Ovary (tissue), 9 donors: ENCODE data around the gene PHF2. TPM values are rescaled to one million over a fixed set of nuclear protein-coding genes. Genes with fewer than 3 reads are reported as not detected.
A peak's percentile ranks its signal among the peaks of the same experiment; 100 is the strongest.

Experiments
- DNase-seq, 5 donors: peaks; one replicate each; pipeline ENCODE4 v3.0.0-alpha.2; 2019 to 2020
- H3K27ac ChIP-seq, 2 donors: fragments of 200-600 bp; one replicate each; pipeline versions ENCODE4 v1.5.1 to v1.8.0; 2019 to 2022
- H3K27me3 ChIP-seq: fragments of 200-600 bp; one replicate; pipeline ENCODE4 v1.8.0; 2022
- H3K36me3 ChIP-seq: fragments of 200-600 bp; sonication (generic); one replicate; pipeline ENCODE4 v1.5.1; 2019
- H3K4me1 ChIP-seq: one replicate; pipeline ENCODE4 v1.8.1; 2013; ENCODE audit warnings: mild to moderate bottlenecking, moderate library complexity; ENCODE audit not compliant: insufficient read depth
- H3K4me3 ChIP-seq: fragments of 200-600 bp; sonication (generic); one replicate; pipeline ENCODE4 v1.5.1; 2017
- H3K9me3 ChIP-seq, 2 donors: fragments of 200-600 bp in 1 of 2; sonication (generic) in 1 of 2; one replicate each; pipeline versions ENCODE4 v1.5.1 to v1.8.1; 2013 to 2019; ENCODE audit warnings: mild to moderate bottlenecking in 1 of 2, moderate library complexity in 1 of 2
- CTCF ChIP-seq, 3 donors: fragments of 450-650 bp in 2 of 3; fragments of 200-600 bp in 1 of 3; IDR thresholded peaks; one replicate each; pipeline versions ENCODE4 v1.5.1 to v1.8.0; 2016 to 2022; ENCODE audit warnings: antibody characterized with exemption in 3 of 3, mild to moderate bottlenecking in 1 of 3
- EP300 ChIP-seq: sonication (generic); formaldehyde crosslinking; IDR thresholded peaks from one replicate; pipeline ENCODE4 v1.6.1; 2017; ENCODE audit warnings: antibody characterized with exemption
- POLR2A ChIP-seq: fragments of 450-650 bp; IDR thresholded peaks from one replicate; pipeline ENCODE4 v1.6.1; 2017; ENCODE audit warnings: antibody characterized with exemption, mild to moderate bottlenecking, moderate library complexity
- WGBS, 3 donors: extraction: QIAGEN DNeasy Blood & Tissue Kit in 1 of 3; methylation state at CpG; one replicate each; pipeline versions ENCODE4 v1.1.5 to v1.1.7; 2013 to 2017; 5-methylcytosine and 5-hydroxymethylcytosine counted together
- intact Hi-C, 4 donors: fragments of 100-400 bp; cut with DNase I; formaldehyde crosslinking; loops; one replicate each; pipeline versions ENCODE4 v1.11.0 to v1.15.1; 2022 to 2023
- polyA plus RNA-seq, 2 donors: library from polyadenylated mRNA; stranded (reverse); fragments of 200-250 nt in 1 of 2; fragments of 350-450 nt in 1 of 2; fragmentation: Illumina TruSeq in 1 of 2; extraction: RNeasy Lipid Tissue Mini Kit (QIAGEN cat#74804) in 1 of 2; gene quantifications; one replicate each; pipeline ENCODE4 v1.2.3, GENCODE V29; 2013 to 2014
- total RNA-seq, 7 donors: library from RNA; depleted of rRNA in 2 of 7; stranded (reverse); fragments of >200 nt in 2 of 7; fragmentation: NEBNext Ultra II Directional in 3 of 7; extraction: Animal tissue kit (Norgen Biotek cat#: 25700) in 3 of 7; gene quantifications; one replicate each; pipeline versions ENCODE4 v1.1.0 to v1.2.4, GENCODE V29; 2016 to 2023
- donor health status: DM: no; HTN: no; CAD: no; lungs with moderate emphysema.
- donor health status: DM: no; HTN: no; CAD: no.
- donor health status: Bipolar disorder and iron deficiency.
- donor health status: DM: yes; HTN: yes; CAD: no.
- donor health status: DM: no; HTN: no; CAD: no.
- donor health status: DM: yes; HTN: yes; CAD: no.

The PHF2 gene
- total and polyA plus RNA-seq, 9 donors = 20.3 to 50.1 (median 39.7) TPM

GRCh38 chr9:93613791-93614190, 37.4 kb downstream of the PHF2 start:
- Histone ChIP-seq H3K4me3 (no peak overlapping the region), H3K36me3 (no peaks in the 10 kb centered on the region), H3K9me3 (no peaks in the 10 kb centered on the region), H3K4me1 (peaks cover 4% of the 10 kb centered on the region), H3K27me3 (no peaks in the 10 kb centered on the region), H3K27ac (no peak overlapping the region)
- DNase-seq = peak in 1 of 5 donors; percentile 6
- WGBS, 3 donors = 56 to 63% (median 58%) methylated on average over 3 of the region's 3 CpGs
- TF ChIP-seq CTCF (IDR thresholded peaks at IDR 0.05) (no peak), POLR2A (no peak), EP300 (no peak)
- intact Hi-C loops = no loop called here

GRCh38 chr9:93614830-93615468, 38.6 kb downstream of the PHF2 start:
- DNase-seq = no peak
- H3K27me3 ChIP-seq = no peaks in the 10 kb centered on the region
- no peaks in the 10 kb centered on the region for H3K36me3 ChIP-seq
- H3K4me3 ChIP-seq = no peak overlapping the region
- no peaks in the 10 kb centered on the region for H3K9me3 ChIP-seq
- TF ChIP-seq CTCF (IDR thresholded peaks at IDR 0.05) = no peak
- TF ChIP-seq POLR2A = no peak
- TF ChIP-seq EP300 = no peak
- intact Hi-C loops = no loop called here
- peaks cover 8% of the 10 kb centered on the region for H3K4me1 ChIP-seq
- H3K27ac ChIP-seq = no peak overlapping the region
- 86 to 88% (median 87%) methylated on average over 5 of the region's 5 CpGs for WGBS, 3 donors

- intact Hi-C loops = no loop called here
- Histone ChIP-seq H3K4me3 (no peak overlapping the region), H3K27me3 (no peaks in the 10 kb centered on the region), H3K36me3 (no peaks in the 10 kb centered on the region), H3K27ac (no peak overlapping the region), H3K4me1 (peaks cover 15% of the 10 kb centered on the region), H3K9me3 (no peaks in the 10 kb centered on the region)
- TF ChIP-seq EP300 (no peak), CTCF (IDR thresholded peaks at IDR 0.05) (no peak), POLR2A (no peak)
- DNase-seq = no peak
- 72 to 87% (median 76%) methylated on average over 2 of the region's 2 CpGs for WGBS, 3 donors
Measured at GRCh38 chr9:93616044-93616443, 39.7 kb downstream of the PHF2 start.

- TF ChIP-seq CTCF (IDR thresholded peaks at IDR 0.05) = no peak
- no peak for TF ChIP-seq EP300
- no peak for TF ChIP-seq POLR2A
- no peak for DNase-seq
Measured at GRCh38 chr9:93617273-93617672, 40.9 kb downstream of the PHF2 start.

More at GRCh38 chr9:93617273-93617672, 40.9 kb downstream of the PHF2 start:
- intact Hi-C loops = no loop called here
- Histone ChIP-seq H3K27ac (no peak overlapping the region), H3K9me3 (no peaks in the 10 kb centered on the region), H3K4me3 (no peak overlapping the region), H3K27me3 (no peaks in the 10 kb centered on the region), H3K36me3 (no peaks in the 10 kb centered on the region), H3K4me1 (peaks cover 21% of the 10 kb centered on the region)
- WGBS, 3 donors = 69 to 76% (median 73%) methylated on average over 5 to 6 of the region's 6 CpGs
